H1 (cell line): ENCODE data around the gene ITGB7. TPM values are rescaled to one million over a fixed set of nuclear protein-coding genes. Genes with fewer than 3 reads are reported as not detected.

Source experiments
- BRCA1 ChIP-seq: IDR thresholded peaks from 2 replicates; pipeline ENCODE4 v1.6.1; 2012; ENCODE audit warnings: low read depth, low read length, improper control_type of control experiment
- CHD1 ChIP-seq: IDR thresholded peaks from 2 replicates; pipeline ENCODE4 v1.6.1; 2012; ENCODE audit warnings: low read depth, low read length, improper control_type of control experiment
- EGR1 ChIP-seq: IDR thresholded peaks from 2 replicates; pipeline ENCODE4 v1.6.1; 2011; ENCODE audit warnings: low read depth, low read length, borderline replicate concordance
- HDAC6 ChIP-seq: IDR thresholded peaks from one replicate; pipeline ENCODE4 v1.7.1; 2012; ENCODE audit warnings: low read depth, mild to moderate bottlenecking, inconsistent platforms, low read length, moderate library complexity
- JUN ChIP-seq: IDR thresholded peaks from 2 replicates; pipeline ENCODE4 v1.6.1; 2011; ENCODE audit warnings: low read depth, mild to moderate bottlenecking, improper control_type of control experiment, low read length
- MAX ChIP-seq: IDR thresholded peaks from 2 replicates; pipeline ENCODE4 v1.6.1; 2012; ENCODE audit warnings: inconsistent platforms
- POU5F1 ChIP-seq: IDR thresholded peaks from 2 replicates; pipeline ENCODE4 v1.6.1; 2011; ENCODE audit warnings: low read depth, mild to moderate bottlenecking, low read length, moderate library complexity
- TBP ChIP-seq: IDR thresholded peaks from 2 replicates; pipeline ENCODE4 v1.6.1; 2011; ENCODE audit warnings: low read depth, low read length, improper control_type of control experiment
- TCF12 ChIP-seq: IDR thresholded peaks from 2 replicates; pipeline ENCODE4 v1.6.1; 2011; ENCODE audit warnings: low read depth, mild to moderate bottlenecking, low read length
- polyA plus RNA-seq, 7 experiments: library from polyadenylated mRNA; depleted of rRNA in 3 of 7; stranded (reverse) in 5 of 7; unstranded in 2 of 7; fragments of >200 nt in 5 of 7; fragments of 200-250 nt in 2 of 7; gene quantifications; 1 replicate in 5 of 7; 2 replicates in 1 of 7; 4 replicates in 1 of 7; pipeline versions ENCODE4 v1.2.1 to v1.2.3, GENCODE V29; 2011 to 2013; ENCODE audit warnings: missing spikeins in 2 of 7, mixed read lengths in 2 of 7
- total RNA-seq: library from RNA; stranded (reverse); fragmentation: NEBNext Ultra II Directional; extraction: Animal tissue kit (Norgen Biotek cat#: 25700); gene quantifications from 2 replicates; pipeline ENCODE4 v1.2.1, GENCODE V29; 2021

ITGB7 gene
- total and polyA plus RNA-seq, 2 of the 8 experiments (the other 6 are each of a cell fraction or from before 2014, with no cell fraction given), result 0.35 to 0.54 TPM

- no peak for TF ChIP-seq EGR1
- TF ChIP-seq POU5F1, result no peak
- no peak for TF ChIP-seq JUN
- TF ChIP-seq TBP, result no peak
- no peak for TF ChIP-seq MAX
- no peak for TF ChIP-seq BRCA1
- TF ChIP-seq HDAC6, result no peak
- TF ChIP-seq TCF12, result no peak
- no peak for TF ChIP-seq CHD1
Observed at GRCh38 chr12:53230108-53230845, 23.2 kb upstream of the ITGB7 start (continued).
